Left hindlimb (tissue), 1 donor: ENCODE measurements around the gene APOF.
"Not testable (repeated sequence)": the region's sequence is repeated elsewhere in the genome, so short reads cannot be mapped to it uniquely, and the experiment has no call there.

Experiments used
- DNase-seq: peaks from one replicate; pipeline ENCODE4 v3.0.0-alpha.2; 2018

The APOF gene

GRCh38 chr12:56362130-56363059 lies at the start of gene APOF:
Gene APOF, minus strand, starts transcription at chr12:56362857. Its CDS starts 112 bp downstream, at chr12:56362745.
- no peak for DNase-seq

- no peak for DNase-seq
Measured at GRCh38 chr12:56411781-56412639, 49.4 kb upstream of the APOF start.

GRCh38 chr12:56410768-56411167 lies 48.1 kb upstream of the APOF start:
- no peak for DNase-seq

GRCh38 chr12:56408799-56409417 lies 46.3 kb upstream of the APOF start:
- DNase-seq = no peak

- DNase-seq = not testable (repeated sequence)
Measured at GRCh38 chr12:56404227-56404626, 41.6 kb upstream of the APOF start.

GRCh38 chr12:56401612-56402011 lies 39.0 kb upstream of the APOF start:
- not testable (repeated sequence) for DNase-seq

- DNase-seq = not testable (repeated sequence)
Measured at GRCh38 chr12:56401125-56401524, 38.5 kb upstream of the APOF start.

GRCh38 chr12:56399466-56399865 lies 36.8 kb upstream of the APOF start:
- DNase-seq = not testable (repeated sequence)

GRCh38 chr12:56398324-56398723 lies 35.7 kb upstream of the APOF start:
- DNase-seq = no peak

GRCh38 chr12:56392331-56392730 lies 29.7 kb upstream of the APOF start:
- no peak for DNase-seq

GRCh38 chr12:56391721-56392120 lies 29.1 kb upstream of the APOF start:
- no peak for DNase-seq

GRCh38 chr12:56389412-56389811 lies 26.8 kb upstream of the APOF start:
- no peak for DNase-seq

- no peak for DNase-seq
Measured at GRCh38 chr12:56387152-56387736, 24.6 kb upstream of the APOF start.

GRCh38 chr12:56385873-56386272 lies 23.2 kb upstream of the APOF start:
- no peak for DNase-seq

- DNase-seq = no peak
Measured at GRCh38 chr12:56382611-56383010, 20.0 kb upstream of the APOF start.

GRCh38 chr12:56377989-56378316 lies 15.3 kb upstream of the APOF start:
- no peak for DNase-seq

GRCh38 chr12:56377310-56377988 lies 14.8 kb upstream of the APOF start:
- DNase-seq = no peak

- no peak for DNase-seq
Measured at GRCh38 chr12:56375598-56376434, 13.2 kb upstream of the APOF start.

- DNase-seq = no peak
Measured at GRCh38 chr12:56374726-56375597, 12.3 kb upstream of the APOF start.

- DNase-seq = no peak
Measured at GRCh38 chr12:56373515-56373914, 10.9 kb upstream of the APOF start.
